ENCODE data around the gene FAM110D.

Gene FAM110D

DNA sequence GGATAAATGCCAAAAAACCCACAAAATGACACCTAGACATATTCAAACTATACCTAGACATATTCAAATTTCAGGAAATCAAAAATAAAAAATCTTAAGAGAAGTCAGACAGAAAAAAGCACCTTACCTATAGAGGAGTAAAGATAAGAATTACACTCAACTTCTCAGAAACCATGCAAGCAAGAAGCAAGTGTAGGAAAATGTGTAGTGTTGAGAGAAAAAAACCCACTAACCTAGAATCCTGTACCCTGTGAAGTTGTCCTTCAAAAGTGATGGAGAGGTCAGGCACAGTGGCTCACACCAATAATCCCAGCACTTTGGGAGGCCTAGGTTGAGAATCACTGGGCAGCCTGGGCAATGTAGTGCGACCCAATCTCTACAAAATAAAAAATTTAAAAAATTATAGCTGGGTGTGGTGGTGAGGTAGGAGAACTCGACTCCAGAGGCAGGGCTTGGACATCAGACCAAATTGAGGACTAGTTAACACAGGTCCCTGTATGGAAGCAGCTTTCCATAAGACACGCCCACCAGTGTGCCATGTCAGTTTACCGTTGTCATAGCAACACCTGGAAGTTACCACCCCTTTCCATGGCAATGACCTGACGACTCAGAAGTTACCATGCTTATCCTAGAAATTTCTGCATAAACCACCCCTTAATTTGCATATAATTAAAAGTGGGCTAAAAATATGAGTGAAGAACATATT is 26.6 kb upstream of the FAM110D start:
- DNase-seq (ENCODE audit: low read depth in 1 of 2, low spot score in 1 of 2), result no peak
- Histone ChIP-seq H3K27me3 (ENCODE audit: insufficient read depth, poor library complexity, severe bottlenecking) (no peaks in the 10 kb centered on the region), H3K27ac (replicated peaks) (no peak overlapping the region), H3K4me3 (replicated peaks; ENCODE audit: insufficient read depth, low read length) (no peak overlapping the region)
- TF ChIP-seq, protein P1, sequence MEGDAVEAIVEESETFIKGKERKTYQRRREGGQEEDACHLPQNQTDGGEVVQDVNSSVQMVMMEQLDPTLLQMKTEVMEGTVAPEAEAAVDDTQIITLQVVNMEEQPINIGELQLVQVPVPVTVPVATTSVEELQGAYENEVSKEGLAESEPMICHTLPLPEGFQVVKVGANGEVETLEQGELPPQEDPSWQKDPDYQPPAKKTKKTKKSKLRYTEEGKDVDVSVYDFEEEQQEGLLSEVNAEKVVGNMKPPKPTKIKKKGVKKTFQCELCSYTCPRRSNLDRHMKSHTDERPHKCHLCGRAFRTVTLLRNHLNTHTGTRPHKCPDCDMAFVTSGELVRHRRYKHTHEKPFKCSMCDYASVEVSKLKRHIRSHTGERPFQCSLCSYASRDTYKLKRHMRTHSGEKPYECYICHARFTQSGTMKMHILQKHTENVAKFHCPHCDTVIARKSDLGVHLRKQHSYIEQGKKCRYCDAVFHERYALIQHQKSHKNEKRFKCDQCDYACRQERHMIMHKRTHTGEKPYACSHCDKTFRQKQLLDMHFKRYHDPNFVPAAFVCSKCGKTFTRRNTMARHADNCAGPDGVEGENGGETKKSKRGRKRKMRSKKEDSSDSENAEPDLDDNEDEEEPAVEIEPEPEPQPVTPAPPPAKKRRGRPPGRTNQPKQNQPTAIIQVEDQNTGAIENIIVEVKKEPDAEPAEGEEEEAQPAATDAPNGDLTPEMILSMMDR (IDR thresholded peaks at IDR 0.05; ENCODE audit: insufficient read depth, low read length), result no peak
- no peak for TF ChIP-seq POLR2AphosphoS5 (IDR thresholded peaks at IDR 0.05; ENCODE audit: low read depth)
- TF ChIP-seq GABPA (IDR thresholded peaks at IDR 0.05; ENCODE audit: low read depth), result no peak
- TF ChIP-seq REST (IDR thresholded peaks at IDR 0.05; ENCODE audit: insufficient replicate concordance, low read depth), result no peak
- TF ChIP-seq SPI1 (IDR thresholded peaks at IDR 0.05; ENCODE audit: borderline replicate concordance, low read depth), result no peak

- no peak overlapping the region for H3K27ac ChIP-seq (replicated peaks)
- TF ChIP-seq SPI1 (IDR thresholded peaks at IDR 0.05; ENCODE audit: borderline replicate concordance, low read depth), result no peak
- no peak for TF ChIP-seq POLR2AphosphoS5 (IDR thresholded peaks at IDR 0.05; ENCODE audit: low read depth)
- TF ChIP-seq GABPA (IDR thresholded peaks at IDR 0.05; ENCODE audit: low read depth), result no peak
- TF ChIP-seq, protein P1 (IDR thresholded peaks at IDR 0.05; ENCODE audit: insufficient read depth, low read length), result no peak
- no peak for TF ChIP-seq REST (IDR thresholded peaks at IDR 0.05; ENCODE audit: insufficient replicate concordance, low read depth)
- DNase-seq (ENCODE audit: low read depth in 1 of 2, low spot score in 1 of 2), result no peak
- no peaks in the 10 kb centered on the region for H3K27me3 ChIP-seq (ENCODE audit: insufficient read depth, poor library complexity, severe bottlenecking)
- H3K4me3 ChIP-seq (replicated peaks; ENCODE audit: insufficient read depth, low read length), result no peak overlapping the region
These were observed 26.1 kb upstream of the FAM110D start for GRCh38 chr1:26132834-26133167.

DNA sequence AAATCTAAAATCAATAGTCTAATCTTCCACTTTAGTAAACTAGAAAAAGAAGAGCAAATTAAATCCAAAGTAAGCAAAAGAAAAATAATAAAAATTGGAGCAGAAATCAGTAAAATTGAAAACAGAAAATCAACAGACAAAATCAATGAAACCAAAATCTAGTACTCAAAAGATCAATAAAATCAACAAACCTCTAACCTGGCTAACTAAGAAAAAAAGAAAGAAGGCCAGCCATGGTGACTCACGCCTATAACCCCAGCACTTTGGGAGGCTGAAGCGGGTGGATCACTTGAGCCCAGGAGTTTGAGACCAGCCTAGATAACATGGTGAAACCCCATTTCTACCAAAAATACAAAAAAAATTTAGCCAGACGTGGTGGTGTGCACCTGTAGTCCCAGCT is 24.4 kb upstream of the FAM110D start:
- Histone ChIP-seq H3K4me3 (replicated peaks; ENCODE audit: insufficient read depth, low read length) (no peak overlapping the region), H3K27me3 (ENCODE audit: insufficient read depth, poor library complexity, severe bottlenecking) (no peaks in the 10 kb centered on the region), H3K27ac (replicated peaks) (no peak overlapping the region)
- TF ChIP-seq, protein P1 (IDR thresholded peaks at IDR 0.05; ENCODE audit: insufficient read depth, low read length), result no peak
- TF ChIP-seq GABPA (IDR thresholded peaks at IDR 0.05; ENCODE audit: low read depth), result no peak
- TF ChIP-seq SPI1 (IDR thresholded peaks at IDR 0.05; ENCODE audit: borderline replicate concordance, low read depth), result no peak
- no peak for TF ChIP-seq POLR2AphosphoS5 (IDR thresholded peaks at IDR 0.05; ENCODE audit: low read depth)
- TF ChIP-seq REST (IDR thresholded peaks at IDR 0.05; ENCODE audit: insufficient replicate concordance, low read depth), result no peak
- no peak for DNase-seq (ENCODE audit: low read depth in 1 of 2, low spot score in 1 of 2)
